GM20431 (cell line): ENCODE data around the gene CCND3.

Experiments
- in situ Hi-C: fragments of 300-500 bp; cut with MseI, MboI; formaldehyde crosslinking; loops from one replicate; pipeline ENCODE4 v1.15.0; 2020; ENCODE audit warnings: low sequenced_read_pairs; ENCODE audit not compliant: unreplicated experiment

The CCND3 gene

GRCh38 chr6:41929924-41930323, 11.7 kb downstream of the CCND3 start:
- in situ Hi-C loops: loop anchor here (10.0 kb wide), 1 partner anchor 115 kb away; no protein-coding TSS in a partner anchor

- in situ Hi-C loops: no loop called here
Measured at GRCh38 chr6:41927253-41927652, 14.4 kb downstream of the CCND3 start.

GRCh38 chr6:41922154-41922553, 19.5 kb downstream of the CCND3 start:
- in situ Hi-C loops: no loop called here

- in situ Hi-C loops: no loop called here
Measured at GRCh38 chr6:41921712-41921998, 20.0 kb downstream of the CCND3 start.

- in situ Hi-C loops: no loop called here
Measured at GRCh38 chr6:41920921-41921711, 20.5 kb downstream of the CCND3 start, which contains the start of the genes BYSL and MED20. BYSL (plus strand) TSS chr6:41921499; CDS start chr6:41921563, 64 bp downstream. MED20 (minus strand) TSS chr6:41921139; CDS start chr6:41921018, 121 bp downstream.

- in situ Hi-C loops: no loop called here
Measured at GRCh38 chr6:41917528-41917927, 24.1 kb downstream of the CCND3 start.

GRCh38 chr6:41914869-41915530, 26.6 kb downstream of the CCND3 start:
- in situ Hi-C loops: no loop called here

- in situ Hi-C loops: no loop called here
Measured at GRCh38 chr6:41914343-41914742, 27.3 kb downstream of the CCND3 start.

GRCh38 chr6:41909727-41910126, 31.9 kb downstream of the CCND3 start:
- in situ Hi-C loops: no loop called here

- in situ Hi-C loops: no loop called here
Measured at GRCh38 chr6:41901882-41902519, 39.6 kb downstream of the CCND3 start.

- in situ Hi-C loops: no loop called here
Measured at GRCh38 chr6:41900861-41901260, 40.7 kb downstream of the CCND3 start.

- in situ Hi-C loops: no loop called here
Measured at GRCh38 chr6:41896281-41896680, 45.3 kb downstream of the CCND3 start.

- in situ Hi-C loops: no loop called here
Measured at GRCh38 chr6:41895300-41896233, 46.0 kb downstream of the CCND3 start, which contains the start of gene USP49. USP49 (minus strand) TSS chr6:41895375; CDS start chr6:41806983, 88,392 bp downstream.

- in situ Hi-C loops: no loop called here
Measured at GRCh38 chr6:41894366-41895299, 47.0 kb downstream of the CCND3 start.

GRCh38 chr6:41892921-41893564, 48.6 kb downstream of the CCND3 start:
- in situ Hi-C loops: no loop called here

- in situ Hi-C loops: no loop called here
Measured at GRCh38 chr6:41887331-41887751, 54.3 kb downstream of the CCND3 start.

- in situ Hi-C loops: no loop called here
Measured at GRCh38 chr6:41885930-41886329, 55.7 kb downstream of the CCND3 start.

- in situ Hi-C loops: no loop called here
Measured at GRCh38 chr6:41884957-41885356, 56.7 kb downstream of the CCND3 start.
